IMR-90 (cell line): Measurements from ENCODE around the gene SPANXN5. TPM values are rescaled to one million over a fixed set of nuclear protein-coding genes. Genes with fewer than 3 reads are reported as not detected.

Source experiments
- ATAC-seq: fragments of 200-7000 bp; cut with Tn5 transposase; 2 replicates; pipeline ENCODE4 v1.9.1; 2020; ENCODE audit warnings: low read depth, mild to moderate bottlenecking, moderate library complexity
- BruUV-seq: library from RNA; stranded (reverse); fragments of 400-500 nt; replicated peaks from 2 replicates; lab custom pipeline; 2021; lab: Mats Ljungman, UMichigan
- CTCF ChIA-PET: fragments of 300-600 bp; formaldehyde crosslinking; extraction: SDS; loops from one replicate; lab custom pipeline; 2021; ENCODE audit warnings: antibody characterized with exemption; lab: Yijun Ruan, JAX
- POLR2A ChIA-PET: fragments of 300-600 bp; sonication (Branson Sonifier 250); formaldehyde crosslinking; loops from one replicate; lab custom pipeline; 2022; ENCODE audit warnings: antibody characterized with exemption; ENCODE audit not compliant: unreplicated experiment; lab: Charles Lee
- DNase-seq: peaks from one replicate; pipeline ENCODE4 v3.0.0; 2013
- H2AFZ ChIP-seq: replicated peaks from 2 replicates; pipeline ENCODE3; 2013; ENCODE audit warnings: low read length, mild to moderate bottlenecking; ENCODE audit not compliant: poor library complexity
- H2AK5ac ChIP-seq: 2 replicates; pipeline ENCODE4 v1.6.1; 2013; ENCODE audit warnings: low read depth, low read length, inconsistent platforms
- H2AK9ac ChIP-seq: replicated peaks from 2 replicates; pipeline ENCODE3; 2013; ENCODE audit warnings: mild to moderate bottlenecking, low read depth, low read length, moderate library complexity; ENCODE audit not compliant: poor library complexity
- H2BK120ac ChIP-seq: 2 replicates; pipeline ENCODE4 v1.6.1; 2013; ENCODE audit warnings: low read depth, low read length, inconsistent platforms
- H2BK15ac ChIP-seq: 3 replicates; pipeline ENCODE4 v1.6.1; 2013; ENCODE audit warnings: low read depth, low read length, inconsistent platforms
- H2BK20ac ChIP-seq: 2 replicates; pipeline ENCODE4 v1.6.1; 2013; ENCODE audit warnings: low read depth, mild to moderate bottlenecking, inconsistent platforms, low read length, moderate library complexity
- H2BK5ac ChIP-seq: 2 replicates; pipeline ENCODE4 v1.6.1; 2013; ENCODE audit warnings: mild to moderate bottlenecking, low read depth, low read length, inconsistent platforms; ENCODE audit not compliant: poor library complexity, severe bottlenecking
- H3K14ac ChIP-seq: replicated peaks from 2 replicates; pipeline ENCODE4 v1.6.1; 2013; ENCODE audit warnings: low read depth, low read length, inconsistent platforms
- H3K18ac ChIP-seq: 2 replicates; pipeline ENCODE4 v1.6.1; 2013; ENCODE audit warnings: low read depth, low read length, control low read depth
- H3K23ac ChIP-seq: 2 replicates; pipeline ENCODE4 v1.6.1; 2013; ENCODE audit warnings: low read depth, low read length, inconsistent platforms
- H3K27ac ChIP-seq: 2 replicates; pipeline ENCODE4 v1.5.1; 2013; ENCODE audit warnings: mild to moderate bottlenecking, control low read depth, low read length; ENCODE audit not compliant: insufficient read depth
- H3K27me3 ChIP-seq: 2 replicates; pipeline ENCODE4 v1.6.1; 2013; ENCODE audit warnings: low read length; ENCODE audit not compliant: control insufficient read depth, insufficient read depth
- H3K36me3 ChIP-seq: 2 replicates; pipeline ENCODE4 v1.6.1; 2013; ENCODE audit warnings: low read length, mixed read lengths; ENCODE audit not compliant: control insufficient read depth, insufficient read depth
- H3K4ac ChIP-seq: 2 replicates; pipeline ENCODE4 v1.6.1; 2013; ENCODE audit warnings: low read depth, low read length, inconsistent platforms
- H3K4me1 ChIP-seq: 2 replicates; pipeline ENCODE4 v1.6.1; 2013; ENCODE audit warnings: low read length, mixed read lengths; ENCODE audit not compliant: control insufficient read depth, insufficient read depth
- H3K4me2 ChIP-seq: 2 replicates; pipeline ENCODE4 v1.6.1; 2013; ENCODE audit warnings: low read depth, mild to moderate bottlenecking, control low read depth, low read length, moderate library complexity
- H3K4me3 ChIP-seq: 2 replicates; pipeline ENCODE4 v1.5.1; 2013; ENCODE audit warnings: low read depth, mild to moderate bottlenecking, control low read depth, low read length, moderate library complexity; ENCODE audit not compliant: insufficient read depth
- H3K56ac ChIP-seq: 2 replicates; pipeline ENCODE4 v1.6.1; 2013; ENCODE audit warnings: low read length, inconsistent platforms; ENCODE audit not compliant: insufficient read depth; ENCODE audit errors: extremely low read depth
- H3K79me1 ChIP-seq, 2 experiments: 2 replicates each; pipeline ENCODE4 v1.6.1; 2013; ENCODE audit warnings: low read length in 2 of 2, inconsistent platforms in 1 of 2, low read depth in 1 of 2
- H3K9ac ChIP-seq: 2 replicates; pipeline ENCODE4 v1.6.1; 2013; ENCODE audit warnings: low read depth, low read length, control low read depth
- H3K9me1 ChIP-seq: 2 replicates; pipeline ENCODE4 v1.6.1; 2013; ENCODE audit warnings: low read length, inconsistent platforms; ENCODE audit not compliant: insufficient read depth
- H3K9me3 ChIP-seq: 2 replicates; pipeline ENCODE4 v1.6.1; 2013; ENCODE audit warnings: low read length; ENCODE audit not compliant: control insufficient read depth, insufficient read depth
- H4K20me1 ChIP-seq: 2 replicates; pipeline ENCODE4 v1.6.1; 2013; ENCODE audit warnings: low read length, inconsistent platforms; ENCODE audit not compliant: insufficient read depth
- H4K5ac ChIP-seq: 2 replicates; pipeline ENCODE4 v1.6.1; 2013; ENCODE audit warnings: mild to moderate bottlenecking, low read depth, low read length, control low read depth
- H4K8ac ChIP-seq, 2 experiments: 2 replicates each; pipeline ENCODE4 v1.6.1; 2013; ENCODE audit warnings: low read depth in 2 of 2, low read length in 2 of 2, control low read depth in 1 of 2, inconsistent platforms in 1 of 2
- H4K91ac ChIP-seq: 2 replicates; pipeline ENCODE4 v1.6.1; 2013; ENCODE audit warnings: low read depth, low read length, inconsistent platforms; ENCODE audit not compliant: insufficient read depth
- FOS ChIP-seq: fragments of 150-350 bp; IDR thresholded peaks from 2 replicates; pipeline ENCODE4 v1.6.1; 2016; ENCODE audit warnings: low read depth, low read length
- MAFK ChIP-seq: IDR thresholded peaks from 2 replicates; pipeline ENCODE4 v1.6.1; 2012; ENCODE audit warnings: low read depth, low read length, improper control_type of control experiment
- RAD21 ChIP-seq: IDR thresholded peaks from 2 replicates; pipeline ENCODE4 v1.6.1; 2012; ENCODE audit warnings: low read length, improper control_type of control experiment
- WGBS, 2 experiments: methylation state at CpG; one replicate each; pipeline versions ENCODE4 v1.1.5 to v1.1.7; 2013; ENCODE audit warnings: missing lambda C conversion rate in 2 of 2; ENCODE audit not compliant: insufficient read length in 1 of 2; ENCODE audit errors: extremely low coverage in 2 of 2; 5-methylcytosine and 5-hydroxymethylcytosine counted together
- dilution Hi-C: fragments of 300-500 bp; cut with HindIII; formaldehyde crosslinking; loops from one replicate; pipeline ENCODE4 v1.14.3; 2018; ENCODE audit warnings: low sequenced_read_pairs; ENCODE audit not compliant: unreplicated experiment
- in situ Hi-C: fragments of 300-500 bp; cut with MboI; formaldehyde crosslinking; loops from 3 replicates; pipeline ENCODE4 v1.14.3; 2019; ENCODE audit warnings: low sequenced_read_pairs, inconsistent platforms, mixed read lengths
- intact Hi-C: fragments of 100-400 bp; cut with micrococcal nuclease; formaldehyde crosslinking; loops from 2 replicates; pipeline ENCODE4 v1.10.0; 2022
- polyA plus RNA-seq, 3 experiments: library from polyadenylated mRNA; depleted of rRNA; stranded (reverse); fragments of >200 nt; gene quantifications; 2 replicates each; pipeline ENCODE4 v1.2.3, GENCODE V29; 2012; ENCODE audit warnings: low replicate concordance in 1 of 3
- total RNA-seq: library from RNA; depleted of rRNA; stranded (reverse); fragments of >200 nt; gene quantifications from 2 replicates; pipeline ENCODE4 v1.2.3, GENCODE V29; 2012

SPANXN5 gene
- total and polyA plus RNA-seq, 2 of the 4 experiments (the other 2 are of a cell fraction) = not detected

DNA sequence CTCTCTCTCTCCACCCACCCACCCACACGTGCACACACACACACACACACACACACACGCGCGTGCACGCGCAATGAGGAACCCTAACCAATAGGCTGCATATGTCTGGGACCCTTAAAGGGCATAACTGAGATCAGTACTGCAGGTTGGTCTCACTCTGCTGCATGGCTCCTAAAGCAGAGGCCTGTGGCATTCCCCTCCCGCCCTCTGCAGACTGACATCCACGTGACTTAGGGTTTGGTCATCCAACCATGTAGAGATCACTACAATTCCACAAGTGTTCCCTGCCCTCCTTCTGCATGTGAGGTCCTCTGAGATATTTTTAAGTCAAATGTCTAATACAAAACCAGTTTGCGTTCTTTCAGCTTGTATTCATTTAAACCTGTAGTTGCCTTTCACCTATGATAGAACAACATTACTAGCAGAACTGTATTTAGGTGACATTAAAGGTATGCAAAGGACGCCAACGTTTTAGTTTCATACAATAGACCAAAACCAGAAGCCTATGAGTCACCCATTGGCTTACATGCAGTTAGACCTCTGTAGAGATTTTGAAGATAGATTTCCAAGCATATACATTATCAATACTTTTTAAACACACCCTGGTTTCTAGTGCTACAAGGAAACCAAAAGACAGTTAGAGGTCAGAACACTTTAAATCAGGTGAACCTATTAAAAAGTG, 24.0 kb upstream of the SPANXN5 start:
- ATAC-seq (no peak), DNase-seq (no peak)
- H2AFZ ChIP-seq = no peak overlapping the region
- H3K4me3 ChIP-seq = no peak overlapping the region
- H2BK120ac ChIP-seq = no peak overlapping the region
- no peak overlapping the region for H3K4ac ChIP-seq
- no peak overlapping the region for H4K91ac ChIP-seq
- H2BK20ac ChIP-seq = no peak overlapping the region
- no peak overlapping the region for H3K14ac ChIP-seq
- H4K8ac ChIP-seq = no peak overlapping the region
- intact Hi-C loops (no loop called here), dilution Hi-C loops (no loop called here), in situ Hi-C loops (no loop called here)
- TF ChIP-seq MAFK (no peak), FOS (no peak), RAD21 (no peak)
- H3K23ac ChIP-seq = no peak overlapping the region
- H3K4me1 ChIP-seq = no peaks in the 10 kb centered on the region
- H3K56ac ChIP-seq = no peak overlapping the region
- H2AK5ac ChIP-seq = no peak overlapping the region
- H3K36me3 ChIP-seq = no peaks in the 10 kb centered on the region
- H3K4me2 ChIP-seq = no peak overlapping the region
- no peak overlapping the region for H2BK15ac ChIP-seq
- no peak overlapping the region for H2AK9ac ChIP-seq
- no peaks in the 10 kb centered on the region for H3K9me1 ChIP-seq
- peaks cover 7% of the 10 kb centered on the region for H3K27me3 ChIP-seq
- H4K5ac ChIP-seq = no peak overlapping the region
- no peaks in the 10 kb centered on the region for H3K9me3 ChIP-seq
- no peak overlapping the region for H3K18ac ChIP-seq
- CTCF ChIA-PET = no interaction called here
- H2BK5ac ChIP-seq = no peak overlapping the region
- BruUV-seq = no TSS peak
- POLR2A ChIA-PET = no interaction called here
- H3K9ac ChIP-seq = no peak overlapping the region
- WGBS, 2 experiments = 45% methylated on average over 2 of the region's 11 CpGs; no CpG with 5 or more reads in 1 of the 2 experiments
- H3K79me1 ChIP-seq = no peaks in the 10 kb centered on the region
- H3K27ac ChIP-seq = no peak overlapping the region
- H4K20me1 ChIP-seq = no peaks in the 10 kb centered on the region
